Uterus (tissue), 2 donors: ENCODE data around the gene BMS1.

ENCODE experiments used
- POLR2A ChIP-seq, 2 donors: fragments of 450-650 bp; IDR thresholded peaks; one replicate each; pipeline ENCODE4 v1.6.1; 2016; ENCODE audit warnings: antibody characterized with exemption in 2 of 2, mild to moderate bottlenecking in 1 of 2, moderate library complexity in 1 of 2
- TF ChIP-seq, protein P1 (sequence below), 4 experiments: fragments of 200-600 bp in 2 of 4; fragments of 450-650 bp in 2 of 4; sonication (generic) in 2 of 4; IDR thresholded peaks; one replicate each; pipeline ENCODE4 v1.5.1; 2016 to 2019; ENCODE audit warnings: antibody characterized with exemption in 4 of 4, mild to moderate bottlenecking in 2 of 4, moderate library complexity in 1 of 4

DNA sequence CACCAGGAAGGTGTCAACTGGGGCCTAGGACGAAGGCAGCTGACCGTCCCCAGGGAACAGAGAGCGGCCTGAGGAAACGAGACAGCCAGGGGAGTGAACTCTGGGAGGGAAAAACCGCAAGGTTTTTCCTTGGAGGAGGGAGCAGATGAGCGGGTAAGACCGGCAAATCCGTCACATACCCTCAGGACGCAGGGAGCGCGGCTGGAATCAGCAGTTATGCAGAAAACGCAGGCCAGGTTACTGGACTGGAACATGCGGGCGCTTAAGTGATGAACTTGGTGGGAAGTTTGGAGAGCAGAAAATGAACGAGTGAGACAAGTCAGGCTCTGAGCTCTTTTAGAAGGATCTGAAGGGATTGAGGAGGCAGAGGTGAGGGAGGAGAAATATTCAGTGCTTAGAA is 76.7 kb downstream of the BMS1 start:
- no peak for TF ChIP-seq POLR2A (IDR thresholded peaks at IDR 0.05)
- TF ChIP-seq, protein P1, sequence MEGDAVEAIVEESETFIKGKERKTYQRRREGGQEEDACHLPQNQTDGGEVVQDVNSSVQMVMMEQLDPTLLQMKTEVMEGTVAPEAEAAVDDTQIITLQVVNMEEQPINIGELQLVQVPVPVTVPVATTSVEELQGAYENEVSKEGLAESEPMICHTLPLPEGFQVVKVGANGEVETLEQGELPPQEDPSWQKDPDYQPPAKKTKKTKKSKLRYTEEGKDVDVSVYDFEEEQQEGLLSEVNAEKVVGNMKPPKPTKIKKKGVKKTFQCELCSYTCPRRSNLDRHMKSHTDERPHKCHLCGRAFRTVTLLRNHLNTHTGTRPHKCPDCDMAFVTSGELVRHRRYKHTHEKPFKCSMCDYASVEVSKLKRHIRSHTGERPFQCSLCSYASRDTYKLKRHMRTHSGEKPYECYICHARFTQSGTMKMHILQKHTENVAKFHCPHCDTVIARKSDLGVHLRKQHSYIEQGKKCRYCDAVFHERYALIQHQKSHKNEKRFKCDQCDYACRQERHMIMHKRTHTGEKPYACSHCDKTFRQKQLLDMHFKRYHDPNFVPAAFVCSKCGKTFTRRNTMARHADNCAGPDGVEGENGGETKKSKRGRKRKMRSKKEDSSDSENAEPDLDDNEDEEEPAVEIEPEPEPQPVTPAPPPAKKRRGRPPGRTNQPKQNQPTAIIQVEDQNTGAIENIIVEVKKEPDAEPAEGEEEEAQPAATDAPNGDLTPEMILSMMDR (IDR thresholded peaks at IDR 0.05) = no peak
